GM18507 (cell line): ENCODE measurements around the gene MXD4.
"Not testable (repeated sequence)": the region's sequence is repeated elsewhere in the genome, so short reads cannot be mapped to it uniquely, and the experiment has no call there.

ENCODE experiments used
- DNase-seq: peaks from one replicate; pipeline ENCODE4 v3.0.0; 2011; ENCODE audit warnings: low read depth; ENCODE audit not compliant: insufficient read length; ENCODE audit errors: extremely low spot score
- FAIRE-seq: peaks from 2 replicates; lab custom pipeline; 2011; peaks lifted over from hg19 to GRCh38; lab: Jason Lieb, UNC

MXD4 gene

DNA sequence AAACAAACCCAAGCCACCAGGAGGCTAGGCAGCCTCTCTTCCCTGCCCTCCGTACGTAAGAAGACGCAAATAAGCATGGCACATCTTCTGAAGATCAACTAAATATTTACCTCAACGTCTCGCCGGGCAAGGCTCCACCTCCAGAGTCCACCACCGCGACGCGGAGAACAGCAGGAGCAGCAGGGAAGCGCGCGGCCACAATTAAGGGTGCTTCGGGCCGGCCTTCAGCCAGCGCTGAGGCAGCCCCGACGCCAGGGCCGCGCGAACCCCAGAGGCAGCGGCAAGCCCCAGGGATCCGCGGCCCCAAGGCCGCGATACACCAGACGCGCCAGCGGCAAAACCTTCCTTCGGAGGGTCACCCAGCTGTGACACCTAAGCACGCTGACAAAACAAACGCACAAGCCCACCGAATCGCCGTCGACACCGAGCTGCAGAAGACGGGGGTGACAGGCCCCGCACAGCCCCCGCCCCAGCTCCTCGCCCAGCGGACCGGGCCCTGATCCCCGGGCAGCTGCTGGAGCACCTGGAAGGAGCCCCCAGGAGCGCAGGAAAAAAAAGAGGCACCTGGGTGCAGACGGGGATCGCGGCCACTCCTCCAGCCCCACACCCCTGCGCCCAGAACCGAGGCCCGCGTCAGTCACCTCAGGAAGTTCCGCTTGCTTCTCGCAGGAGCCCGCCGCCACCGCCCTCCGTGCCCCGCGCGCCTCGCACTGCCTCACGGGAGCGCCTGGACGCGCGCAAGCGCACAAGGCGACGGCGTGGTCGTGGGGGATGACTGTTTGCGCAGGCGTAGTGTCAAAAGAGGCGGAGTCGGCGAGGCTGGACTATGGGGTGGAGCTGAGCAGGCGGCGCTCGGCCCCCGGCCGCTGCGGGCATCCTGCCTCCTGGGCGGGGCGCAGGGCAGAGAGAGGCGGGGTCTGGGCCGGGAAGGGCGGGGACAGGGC lies 20.2 kb downstream of the MXD4 start, which contains the start of the genes HAUS3 and POLN:
TSS of gene HAUS3 (minus strand) at position 712 of the 944 bp plus-strand sequence. CDS start 1,175 bp downstream, outside the sequence.
TSS of gene POLN (minus strand) at position 712 of the 944 bp plus-strand sequence. CDS start 12,890 bp downstream, outside the sequence.
- DNase-seq (peak; percentile 97), FAIRE-seq (peak; percentile 99)

GRCh38 chr4:2241003-2241402 lies 20.9 kb downstream of the MXD4 start:
- DNase-seq, result no peak
- peak; percentile 71 for FAIRE-seq

- DNase-seq (no peak), FAIRE-seq (no peak)
These were observed 24.8 kb downstream of the MXD4 start for GRCh38 chr4:2236944-2237666.

DNA sequence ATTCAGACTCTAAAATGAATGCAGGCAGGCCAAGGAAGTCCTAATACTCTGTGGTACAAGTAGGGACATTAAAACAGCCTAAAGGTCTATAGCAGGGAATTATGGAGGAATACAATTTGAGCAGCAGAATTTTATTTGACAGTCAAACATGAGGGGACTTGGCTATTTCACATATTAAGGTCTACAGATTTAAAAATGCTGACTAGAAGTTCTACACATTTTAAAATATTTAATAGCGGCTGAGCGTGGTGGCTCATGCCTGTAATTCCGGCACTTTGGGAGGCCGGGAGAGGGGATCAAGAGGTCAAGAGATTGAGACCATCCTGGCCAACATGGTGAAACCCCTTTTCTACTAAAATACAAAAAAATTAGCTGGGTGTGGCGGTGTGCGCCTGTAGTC lies 30.8 kb downstream of the MXD4 start:
- no peak for FAIRE-seq
- no peak for DNase-seq

DNA sequence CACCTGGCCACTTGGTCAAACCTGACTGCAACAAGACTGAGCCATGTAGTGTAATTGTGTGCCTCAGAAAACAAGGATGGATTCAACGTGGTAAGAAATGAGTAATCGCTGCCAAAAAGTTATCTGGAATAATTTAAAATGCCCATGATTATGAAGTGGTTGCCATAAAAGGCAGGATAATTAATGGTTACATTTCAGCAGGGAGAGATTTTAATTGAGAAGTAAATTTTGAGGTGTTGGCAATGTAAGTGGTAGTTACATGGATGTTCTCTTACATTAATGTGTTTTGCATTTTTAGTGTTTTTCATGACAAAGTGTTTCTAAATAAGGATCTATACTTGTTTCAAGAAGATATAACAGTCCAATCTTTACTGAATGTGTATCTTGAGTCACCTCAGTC lies 35.6 kb downstream of the MXD4 start:
- no peak for FAIRE-seq
- no peak for DNase-seq

GRCh38 chr4:2222838-2223237 lies 39.1 kb downstream of the MXD4 start:
- FAIRE-seq (no peak), DNase-seq (no peak)

- DNase-seq, FAIRE-seq: not testable (repeated sequence)
These were observed 40.5 kb downstream of the MXD4 start for GRCh38 chr4:2221378-2221777.

GRCh38 chr4:2220016-2220630 lies 41.8 kb downstream of the MXD4 start:
- DNase-seq, result peak; percentile 20
- peak; percentile 77 for FAIRE-seq

DNA sequence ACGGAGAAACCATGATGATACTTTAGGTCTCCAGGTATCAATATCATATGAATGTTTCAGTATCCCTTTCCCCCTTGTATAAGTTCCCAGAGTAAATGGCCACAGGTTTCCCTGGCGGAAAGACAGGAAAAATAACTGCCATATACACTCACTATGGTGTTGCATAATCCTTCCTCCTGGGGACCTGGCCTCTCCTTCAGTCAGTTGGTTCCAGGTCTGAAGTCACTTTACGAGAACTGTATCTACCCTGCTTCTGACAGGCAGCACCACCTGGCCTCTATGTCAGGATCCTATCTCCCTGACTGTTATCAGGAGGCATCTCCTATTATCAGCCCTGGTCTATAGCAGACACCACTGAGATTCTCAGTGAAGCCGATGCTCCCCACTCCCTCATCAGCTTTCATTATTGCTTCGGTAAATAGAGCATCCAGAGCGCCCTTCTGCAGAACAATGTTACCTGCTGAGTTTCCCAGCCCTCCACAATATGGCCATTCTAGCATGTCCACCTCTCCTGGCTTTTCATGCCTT lies 42.6 kb downstream of the MXD4 start:
- no peak for FAIRE-seq
- no peak for DNase-seq

GRCh38 chr4:2218436-2218835 lies 43.5 kb downstream of the MXD4 start:
- DNase-seq (no peak), FAIRE-seq (no peak)

DNA sequence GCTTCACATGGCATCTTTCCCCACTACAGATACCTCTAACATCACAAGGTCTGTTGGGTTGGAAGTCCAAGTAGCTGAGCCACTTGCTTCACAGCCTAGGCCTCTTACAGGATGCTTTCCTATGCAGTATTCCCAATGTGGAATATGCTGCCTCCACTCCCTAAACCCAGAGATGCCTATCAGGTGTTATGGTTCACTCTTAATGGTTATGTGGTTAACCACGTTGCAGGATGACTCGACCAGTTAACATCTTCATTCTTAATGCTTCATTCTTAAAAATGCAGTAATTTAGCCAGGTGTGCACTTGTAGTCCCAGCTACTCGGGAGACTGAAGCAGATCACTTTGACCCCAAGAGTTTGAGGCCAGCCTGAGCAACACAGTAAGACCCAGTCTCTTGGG lies 44.2 kb downstream of the MXD4 start:
- DNase-seq, result no peak

GRCh38 chr4:2212831-2213230 lies 49.1 kb downstream of the MXD4 start:
- no peak for DNase-seq
- FAIRE-seq, result no peak

More for the DNA sequence above, 44.2 kb downstream of the MXD4 start:
- FAIRE-seq, result no peak

- FAIRE-seq, DNase-seq: not testable (repeated sequence)
These were observed 59.1 kb downstream of the MXD4 start for GRCh38 chr4:2202789-2203188.
